ENCODE data around the gene ARID3A. TPM values are rescaled to one million over a fixed set of nuclear protein-coding genes. Genes with fewer than 3 reads are reported as not detected.

Gene ARID3A
- total RNA-seq, 2 donors from 2014 or later: 121 to 124 TPM

- Mint-ChIP-seq H3K36me3 (ENCODE audit: low read depth) (peaks cover 68% of the 10 kb centered on the region), H3K27me3 (ENCODE audit: insufficient read depth) (no peaks in the 10 kb centered on the region)
These were observed 36.2 kb downstream of the ARID3A start for GRCh38 chr19:961866-962620.

GRCh38 chr19:962683-963400 lies 37.0 kb downstream of the ARID3A start:
- Mint-ChIP-seq H3K27ac (no peak overlapping the region), H3K4me1 (no peaks in the 10 kb centered on the region), H3K36me3 (ENCODE audit: low read depth) (peaks cover 76% of the 10 kb centered on the region), H3K27me3 (ENCODE audit: insufficient read depth) (no peaks in the 10 kb centered on the region), H3K4me3 (no peak overlapping the region), H3K9me3 (peaks cover 11% of the 10 kb centered on the region)
- no peak for TF ChIP-seq CTCF (conservative IDR thresholded peaks at IDR 0.05)
- Histone ChIP-seq H3K4me1 (ENCODE audit: control insufficient read depth, insufficient read depth, low read length) (no peaks in the 10 kb centered on the region), H3K36me3 (ENCODE audit: control insufficient read depth, insufficient read depth, low read length) (peaks cover 69% of the 10 kb centered on the region), H3K9me3 (ENCODE audit: control insufficient read depth, low read length) (peaks cover 15% of the 10 kb centered on the region), H3K27me3 (ENCODE audit: control insufficient read depth, insufficient read depth, low read length, poor library complexity, severe bottlenecking) (no peaks in the 10 kb centered on the region), H3K27ac (ENCODE audit: low read depth, low read length) (no peak overlapping the region), H3K4me3 (ENCODE audit: low read length) (no peak overlapping the region), H3K9ac (ENCODE audit: extremely low read depth, low read length, poor library complexity, severe bottlenecking) (no peak overlapping the region)
- WGBS, 2 experiments (ENCODE audit: insufficient coverage in 1 of 2, insufficient read length in 1 of 2): 87 to 94% methylated on average over 17 to 31 of the region's 31 CpGs
- DNase-seq: no peak

More at GRCh38 chr19:961866-962620, 36.2 kb downstream of the ARID3A start:
- no peak overlapping the region for H3K27ac Mint-ChIP-seq
- Histone ChIP-seq H3K4me3 (ENCODE audit: low read length) (no peak overlapping the region), H3K9ac (ENCODE audit: extremely low read depth, low read length, poor library complexity, severe bottlenecking) (no peak overlapping the region), H3K27me3 (ENCODE audit: control insufficient read depth, insufficient read depth, low read length, poor library complexity, severe bottlenecking) (no peaks in the 10 kb centered on the region), H3K27ac (ENCODE audit: low read depth, low read length) (no peak overlapping the region), H3K36me3 (ENCODE audit: control insufficient read depth, insufficient read depth, low read length) (peaks cover 63% of the 10 kb centered on the region), H3K4me1 (ENCODE audit: control insufficient read depth, insufficient read depth, low read length) (no peaks in the 10 kb centered on the region), H3K9me3 (ENCODE audit: control insufficient read depth, low read length) (peaks cover 9% of the 10 kb centered on the region)
- no peak for TF ChIP-seq CTCF (conservative IDR thresholded peaks at IDR 0.05)
- no peak for DNase-seq
- H3K9me3 Mint-ChIP-seq: peaks cover 7% of the 10 kb centered on the region
- H3K4me3 Mint-ChIP-seq: no peak overlapping the region
- no peaks in the 10 kb centered on the region for H3K4me1 Mint-ChIP-seq
- WGBS, 2 experiments (ENCODE audit: insufficient coverage in 1 of 2, insufficient read length in 1 of 2): 81 to 84% methylated on average over 8 to 12 of the region's 14 CpGs

- Histone ChIP-seq H3K27me3 (ENCODE audit: control insufficient read depth, insufficient read depth, low read length, poor library complexity, severe bottlenecking) (no peaks in the 10 kb centered on the region), H3K36me3 (ENCODE audit: control insufficient read depth, insufficient read depth, low read length) (peaks cover 73% of the 10 kb centered on the region), H3K9me3 (ENCODE audit: control insufficient read depth, low read length) (peaks cover 19% of the 10 kb centered on the region), H3K4me1 (ENCODE audit: control insufficient read depth, insufficient read depth, low read length) (no peaks in the 10 kb centered on the region), H3K27ac (ENCODE audit: low read depth, low read length) (no peak overlapping the region), H3K9ac (ENCODE audit: extremely low read depth, low read length, poor library complexity, severe bottlenecking) (no peak overlapping the region), H3K4me3 (ENCODE audit: low read length) (no peak overlapping the region)
- Mint-ChIP-seq H3K36me3 (ENCODE audit: low read depth) (peaks cover 80% of the 10 kb centered on the region), H3K27me3 (ENCODE audit: insufficient read depth) (no peaks in the 10 kb centered on the region), H3K27ac (no peak overlapping the region), H3K9me3 (peaks cover 15% of the 10 kb centered on the region), H3K4me1 (no peaks in the 10 kb centered on the region), H3K4me3 (no peak overlapping the region)
- 88 to 93% methylated on average over 6 to 11 of the region's 11 CpGs for WGBS, 2 experiments (ENCODE audit: insufficient coverage in 1 of 2, insufficient read length in 1 of 2)
- no peak for DNase-seq
- no peak for TF ChIP-seq CTCF (conservative IDR thresholded peaks at IDR 0.05)
These were observed 37.7 kb downstream of the ARID3A start for GRCh38 chr19:963486-963951.

Measured in endodermal cell (in vitro differentiated cells).